Kidney (tissue), 14 donors: ENCODE measurements around the gene AKAP7. TPM values are rescaled to one million over a fixed set of nuclear protein-coding genes. Genes with fewer than 3 reads are reported as not detected.

ENCODE experiments used
- DNase-seq, 5 donors: peaks; one replicate each; pipeline ENCODE4 v3.0.0-alpha.2; 2013 to 2020
- FAIRE-seq: peaks from 2 replicates; lab custom pipeline; 2012; peaks lifted over from hg19 to GRCh38; lab: Jason Lieb, UNC
- H3K27ac ChIP-seq, 2 donors: one replicate each; pipeline ENCODE4 v1.7.0; 2013; ENCODE audit warnings: low read depth in 2 of 2, low read length in 2 of 2, inconsistent platforms in 1 of 2
- H3K27me3 ChIP-seq: one replicate; pipeline ENCODE4 v1.7.1; 2013; ENCODE audit warnings: low read length, inconsistent platforms; ENCODE audit not compliant: control insufficient read depth, insufficient read depth
- H3K36me3 ChIP-seq, 3 donors: one replicate each; pipeline versions ENCODE4 v1.7.0 to v1.7.1; 2013; ENCODE audit warnings: low read length in 3 of 3, control low read depth in 1 of 3, inconsistent platforms in 1 of 3; ENCODE audit not compliant: insufficient read depth in 3 of 3, control insufficient read depth in 2 of 3
- H3K4me1 ChIP-seq, 3 donors: one replicate each; pipeline versions ENCODE4 v1.7.0 to v1.7.1; 2013; ENCODE audit warnings: low read length in 3 of 3, inconsistent platforms in 1 of 3, low read depth in 1 of 3; ENCODE audit not compliant: control insufficient read depth in 2 of 3, insufficient read depth in 2 of 3
- H3K4me3 ChIP-seq, 3 donors: one replicate each; pipeline versions ENCODE4 v1.7.0 to v1.8.1; 2013; ENCODE audit warnings: low read length in 3 of 3, control low read depth in 1 of 3, inconsistent platforms in 1 of 3
- H3K9ac ChIP-seq, 3 donors: one replicate each; pipeline versions ENCODE4 v1.7.0 to v1.7.1; 2013; ENCODE audit warnings: low read length in 3 of 3, control low read depth in 1 of 3, inconsistent platforms in 1 of 3
- H3K9me3 ChIP-seq, 3 donors: one replicate each; pipeline versions ENCODE4 v1.7.0 to v1.7.1; 2013; ENCODE audit warnings: low read length in 3 of 3, control low read depth in 1 of 3, inconsistent platforms in 1 of 3; ENCODE audit not compliant: control insufficient read depth in 2 of 3, insufficient read depth in 1 of 3
- intact Hi-C: fragments of 100-400 bp; cut with DNase I; formaldehyde crosslinking; loops from one replicate; pipeline ENCODE4 v1.11.1; 2022
- polyA plus RNA-seq: library from polyadenylated mRNA; stranded (reverse); fragments of 350-450 nt; fragmentation: Illumina TruSeq; extraction: RNeasy Lipid Tissue Mini Kit (QIAGEN cat#74804); gene quantifications from one replicate; pipeline ENCODE4 v1.2.3, GENCODE V29; 2014; ENCODE audit warnings: low read depth, low replicate concordance; ENCODE audit not compliant: insufficient read depth
- total RNA-seq: library from RNA; stranded (reverse); fragmentation: NEBNext Ultra II Directional; extraction: Animal tissue kit (Norgen Biotek cat#: 25700); gene quantifications from one replicate; pipeline ENCODE4 v1.2.1, GENCODE V29; 2021
- TF ChIP-seq, protein P1 (sequence below): IDR thresholded peaks from 3 replicates; pipeline ENCODE4 v1.5.1; 2012; ENCODE audit warnings: mild to moderate bottlenecking, moderate library complexity, borderline replicate concordance; ENCODE audit not compliant: insufficient read depth; ENCODE audit errors: extremely low read depth
- donor health status: control.
- donor health status: control.
- donor health status: control.
- donor health status: control.
- donor health status: control.
- donor health status: DM: yes; HTN: yes; CAD: no.
- donor health status: Normal renal cell carcinoma (clear cell type).

The AKAP7 gene
- total and polyA plus RNA-seq, 2 donors from 2014 or later: 7.9 to 12.0 TPM

DNA sequence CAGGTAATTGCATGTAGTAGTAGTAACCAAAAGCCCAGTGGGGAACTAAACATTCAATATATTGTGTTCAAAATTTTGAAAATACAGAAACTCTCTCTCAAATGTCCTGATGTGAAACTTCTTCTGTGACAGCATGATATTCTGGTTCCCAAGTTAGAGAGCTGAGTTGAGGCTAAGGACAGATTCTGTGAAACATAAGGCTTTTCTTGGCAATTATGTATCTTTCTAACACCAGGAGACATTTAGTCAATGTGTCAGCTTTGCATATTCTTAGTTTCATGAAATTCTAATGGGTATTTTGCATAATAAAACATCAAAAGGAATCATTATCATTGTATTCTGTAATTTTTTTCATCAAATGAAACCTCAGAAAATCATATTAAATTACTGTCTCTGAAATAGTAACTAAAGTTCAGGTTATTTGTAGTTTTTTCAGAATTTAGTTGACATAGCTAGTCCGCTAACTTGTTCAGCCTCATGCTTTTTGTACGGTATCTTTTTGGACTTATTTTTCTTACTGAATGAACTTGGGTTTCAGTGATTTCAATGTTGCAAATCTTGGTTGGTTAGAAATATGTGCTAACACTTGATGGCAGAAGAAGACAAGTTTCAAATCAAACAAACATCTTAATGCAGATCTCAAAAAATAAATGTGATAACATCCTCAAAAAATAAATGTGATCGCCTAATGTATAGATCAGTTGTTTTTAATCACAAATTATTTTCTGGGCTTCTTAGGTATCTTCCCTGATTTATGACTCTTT is 70.4 kb downstream of the AKAP7 start:
- intact Hi-C loops: no loop called here
- Histone ChIP-seq H3K9ac (no peak overlapping the region), H3K9me3 (no peaks in the 10 kb centered on the region), H3K4me1 (no peaks in the 10 kb centered on the region), H3K27ac (no peak overlapping the region), H3K4me3 (no peak overlapping the region), H3K36me3 (no peaks in the 10 kb centered on the region), H3K27me3 (no peaks in the 10 kb centered on the region)
- TF ChIP-seq, protein P1, sequence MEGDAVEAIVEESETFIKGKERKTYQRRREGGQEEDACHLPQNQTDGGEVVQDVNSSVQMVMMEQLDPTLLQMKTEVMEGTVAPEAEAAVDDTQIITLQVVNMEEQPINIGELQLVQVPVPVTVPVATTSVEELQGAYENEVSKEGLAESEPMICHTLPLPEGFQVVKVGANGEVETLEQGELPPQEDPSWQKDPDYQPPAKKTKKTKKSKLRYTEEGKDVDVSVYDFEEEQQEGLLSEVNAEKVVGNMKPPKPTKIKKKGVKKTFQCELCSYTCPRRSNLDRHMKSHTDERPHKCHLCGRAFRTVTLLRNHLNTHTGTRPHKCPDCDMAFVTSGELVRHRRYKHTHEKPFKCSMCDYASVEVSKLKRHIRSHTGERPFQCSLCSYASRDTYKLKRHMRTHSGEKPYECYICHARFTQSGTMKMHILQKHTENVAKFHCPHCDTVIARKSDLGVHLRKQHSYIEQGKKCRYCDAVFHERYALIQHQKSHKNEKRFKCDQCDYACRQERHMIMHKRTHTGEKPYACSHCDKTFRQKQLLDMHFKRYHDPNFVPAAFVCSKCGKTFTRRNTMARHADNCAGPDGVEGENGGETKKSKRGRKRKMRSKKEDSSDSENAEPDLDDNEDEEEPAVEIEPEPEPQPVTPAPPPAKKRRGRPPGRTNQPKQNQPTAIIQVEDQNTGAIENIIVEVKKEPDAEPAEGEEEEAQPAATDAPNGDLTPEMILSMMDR: no peak
- DNase-seq: no peak
- peak; percentile 39 for FAIRE-seq

DNA sequence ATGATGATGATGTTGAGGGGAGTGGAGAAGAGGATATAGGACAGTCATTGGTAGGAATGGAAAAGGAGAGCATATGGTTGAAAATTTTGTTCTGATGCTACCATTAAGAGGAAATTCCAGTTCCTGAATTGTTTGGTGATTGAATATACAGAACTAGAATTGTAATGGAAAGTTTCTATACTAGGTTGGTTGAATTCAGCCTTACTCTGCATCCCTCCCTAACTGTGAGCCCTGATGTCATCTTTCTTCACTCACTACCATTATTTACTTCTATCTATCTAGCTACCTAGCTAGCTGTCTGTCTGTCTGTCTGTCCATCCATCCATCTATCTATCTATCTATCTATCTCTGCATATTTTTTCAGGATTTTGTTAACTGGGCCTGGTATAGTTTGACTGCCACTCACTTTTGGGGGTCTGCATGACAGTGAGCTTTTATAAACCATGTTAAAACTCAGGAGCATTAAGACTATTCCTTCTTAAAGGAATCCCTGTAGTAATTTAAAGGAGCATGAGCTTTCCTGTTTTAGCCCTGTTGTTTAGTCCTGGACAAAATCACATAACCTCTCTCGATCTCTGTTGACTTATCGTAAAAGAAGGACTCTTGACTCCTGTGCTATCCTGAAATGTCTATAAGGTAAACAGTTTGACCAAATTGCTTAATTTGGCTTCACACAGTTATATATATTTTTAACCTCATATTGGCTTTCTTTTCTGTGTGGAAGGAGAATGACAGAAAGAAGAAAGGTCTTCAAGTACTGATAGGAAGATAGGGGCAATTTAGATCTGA is 71.4 kb downstream of the AKAP7 start:
- Histone ChIP-seq H3K27ac (no peak overlapping the region), H3K4me1 (no peaks in the 10 kb centered on the region), H3K9me3 (no peaks in the 10 kb centered on the region), H3K4me3 (no peak overlapping the region), H3K36me3 (no peaks in the 10 kb centered on the region), H3K27me3 (no peaks in the 10 kb centered on the region), H3K9ac (no peak overlapping the region)
- DNase-seq: no peak
- intact Hi-C loops: no loop called here
- TF ChIP-seq, protein P1: no peak
- no peak for FAIRE-seq

DNA sequence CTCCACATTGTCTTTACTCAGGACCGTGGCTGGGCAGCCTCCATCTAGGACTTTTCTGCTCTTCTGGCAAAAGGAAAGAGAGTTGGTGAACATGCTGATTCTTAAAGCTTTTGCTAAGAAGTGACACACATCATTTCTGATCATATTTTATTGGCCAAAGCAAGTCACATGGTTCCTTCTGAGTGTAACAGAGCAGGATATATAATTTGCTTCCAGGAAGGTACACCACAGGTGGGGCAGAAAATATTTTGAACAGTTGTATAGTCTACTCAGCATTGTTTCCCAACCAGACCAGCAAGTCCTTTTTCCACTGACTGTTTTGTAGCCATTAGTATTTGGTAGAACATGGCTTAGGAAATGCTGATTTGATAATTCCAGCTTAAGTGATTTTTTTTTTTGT is 73.5 kb downstream of the AKAP7 start:
- Histone ChIP-seq H3K4me3 (no peak overlapping the region), H3K27ac (no peak overlapping the region), H3K27me3 (no peaks in the 10 kb centered on the region), H3K9ac (no peak overlapping the region), H3K9me3 (no peaks in the 10 kb centered on the region), H3K4me1 (no peaks in the 10 kb centered on the region), H3K36me3 (no peaks in the 10 kb centered on the region)
- FAIRE-seq (no peak), DNase-seq (no peak)
- intact Hi-C loops: no loop called here
- TF ChIP-seq, protein P1: no peak
